Lower leg skin (tissue), 3 donors: ENCODE results near the gene APBB2.

Source experiments
- CTCF ChIP-seq, 3 donors: fragments of 450-650 bp; IDR thresholded peaks; one replicate each; pipeline ENCODE4 v1.5.1; 2016; ENCODE audit warnings: antibody characterized with exemption in 3 of 3, mild to moderate bottlenecking in 3 of 3, moderate library complexity in 2 of 3
- POLR2A ChIP-seq, 2 donors: fragments of 450-650 bp; IDR thresholded peaks; one replicate each; pipeline ENCODE4 v1.6.1; 2016 to 2017; ENCODE audit warnings: antibody characterized with exemption in 2 of 2, mild to moderate bottlenecking in 1 of 2, moderate library complexity in 1 of 2

DNA sequence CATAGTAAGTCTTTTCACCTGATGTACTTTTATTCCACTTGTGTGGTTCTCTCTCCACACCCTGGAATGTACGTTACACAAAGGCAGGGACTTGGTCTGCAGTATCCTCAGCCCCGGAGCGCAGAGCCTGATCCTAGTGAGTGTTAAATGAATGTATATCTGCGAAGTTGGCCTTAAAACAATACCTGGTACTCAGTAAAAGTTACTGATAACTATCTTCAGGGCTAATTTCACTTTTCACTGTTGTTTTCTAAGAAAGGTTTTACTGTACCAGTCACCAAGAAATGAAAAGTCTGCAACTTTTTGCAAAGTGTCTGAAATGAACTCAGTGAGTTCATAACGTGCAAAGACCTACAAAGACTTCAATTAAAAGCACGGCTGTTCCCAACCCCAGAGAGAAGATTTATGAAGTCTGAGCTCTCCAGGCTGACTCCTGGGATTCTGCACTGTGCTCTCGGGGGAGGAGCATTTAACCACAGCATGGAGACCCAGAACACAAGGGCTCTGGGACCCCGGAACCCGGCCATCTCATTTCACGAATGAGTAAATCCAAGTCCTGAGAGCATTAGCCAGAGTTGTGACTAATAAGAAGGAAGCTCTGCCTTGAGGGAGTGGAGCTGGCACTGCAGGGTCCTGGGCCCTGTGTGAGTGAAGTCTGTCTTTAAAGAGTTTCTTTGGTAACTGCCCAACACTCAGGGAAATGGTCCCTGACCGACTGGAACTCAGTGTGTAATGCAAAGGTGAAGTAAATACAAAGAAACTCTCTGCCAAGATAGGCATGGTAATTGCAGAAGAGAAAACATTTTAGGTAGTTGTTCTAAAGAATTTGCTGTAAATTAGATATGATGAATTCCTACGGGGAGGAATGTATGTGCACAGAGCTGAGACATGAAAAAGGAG lies 298.8 kb downstream of the APBB2 start:
- TF ChIP-seq POLR2A (IDR thresholded peaks at IDR 0.05) (no peak), CTCF (IDR thresholded peaks at IDR 0.05) (no peak)
